ENCODE results near the gene PTH2R. TPM values are rescaled to one million over a fixed set of nuclear protein-coding genes. Genes with fewer than 3 reads are reported as not detected.
A peak's percentile ranks its signal among the peaks of the same experiment; 100 is the strongest.

PTH2R gene
- 0.13 TPM for polyA plus RNA-seq (2013, experiment 1 of 2)
- 0.20 TPM for polyA plus RNA-seq (2013, experiment 2 of 2)

GRCh38 chr2:208406474-208407451, at the start of gene PTH2R:
TSS of gene PTH2R (plus strand) at chr2:208406792. CDS start at chr2:208407044, 252 bp downstream.
- no peaks in the 10 kb centered on the region for H3K27me3 ChIP-seq (ENCODE audit: insufficient read depth, low read length, poor library complexity)
- peak within 1 kb of the TSS; percentile 33 for H3K9ac ChIP-seq (ENCODE audit: low read length)
- H4K5ac ChIP-seq (ENCODE audit: low read length) = no peak within 1 kb of the TSS
- no peak within 1 kb of the TSS for H3K56ac ChIP-seq (ENCODE audit: low read length)
- H3K27ac ChIP-seq (ENCODE audit: low read depth, low read length) = no peak within 1 kb of the TSS
- no peaks in the 10 kb centered on the region for H3K79me1 ChIP-seq (ENCODE audit: low read length)
- H3K18ac ChIP-seq (ENCODE audit: low read length) = no peak within 1 kb of the TSS
- H3K4ac ChIP-seq (ENCODE audit: low read depth, low read length) = no peak within 1 kb of the TSS
- no peak within 1 kb of the TSS for H3K23ac ChIP-seq (ENCODE audit: low read length)
- H3K4me3 ChIP-seq (ENCODE audit: low read length) = no peak within 1 kb of the TSS
- DNase-seq = peak; percentile 44
- no CpG with 5 or more reads among the region's 82 CpGs for WGBS (ENCODE audit: extremely low coverage, insufficient coverage, low lambda C conversion rate)
- no peak within 1 kb of the TSS for H2AK5ac ChIP-seq (ENCODE audit: low read length)
- no peak within 1 kb of the TSS for H2BK15ac ChIP-seq (replicated peaks; ENCODE audit: low read depth)
- no peaks in the 10 kb centered on the region for H3K36me3 ChIP-seq (ENCODE audit: control insufficient read depth, insufficient read depth, low read length)
- no peak within 1 kb of the TSS for H2BK120ac ChIP-seq (ENCODE audit: low read depth, low read length)
- H4K8ac ChIP-seq (ENCODE audit: low read depth, low read length) = no peak within 1 kb of the TSS
- no peaks in the 10 kb centered on the region for H3K79me2 ChIP-seq (ENCODE audit: control insufficient read depth, insufficient read depth, low read length)
- no peaks in the 10 kb centered on the region for H3K4me1 ChIP-seq (ENCODE audit: control insufficient read depth, low read depth, low read length)
- no peak within 1 kb of the TSS for H2BK5ac ChIP-seq (ENCODE audit: low read length)
- peak within 1 kb of the TSS; percentile 58 for H3K4me2 ChIP-seq (ENCODE audit: low read length)

GRCh38 chr2:208356846-208357574, 49.6 kb upstream of the PTH2R start:
- Histone ChIP-seq H3K27ac (ENCODE audit: low read depth, low read length) (no peak overlapping the region), H3K79me2 (ENCODE audit: control insufficient read depth, insufficient read depth, low read length) (no peaks in the 10 kb centered on the region), H3K56ac (ENCODE audit: low read length) (no peak overlapping the region), H3K4me2 (ENCODE audit: low read length) (no peak overlapping the region), H3K4me1 (ENCODE audit: control insufficient read depth, low read depth, low read length) (no peaks in the 10 kb centered on the region), H2BK5ac (ENCODE audit: low read length) (no peak overlapping the region), H2BK15ac (replicated peaks; ENCODE audit: low read depth) (no peak overlapping the region), H3K4me3 (ENCODE audit: low read length) (no peak overlapping the region), H2BK120ac (ENCODE audit: low read depth, low read length) (no peak overlapping the region), H3K9ac (ENCODE audit: low read length) (no peak overlapping the region), H3K79me1 (ENCODE audit: low read length) (no peaks in the 10 kb centered on the region), H4K8ac (ENCODE audit: low read depth, low read length) (no peak overlapping the region), H3K27me3 (ENCODE audit: insufficient read depth, low read length, poor library complexity) (no peaks in the 10 kb centered on the region), H3K36me3 (ENCODE audit: control insufficient read depth, insufficient read depth, low read length) (peaks cover 2% of the 10 kb centered on the region), H3K4ac (ENCODE audit: low read depth, low read length) (no peak overlapping the region), H3K23ac (ENCODE audit: low read length) (no peak overlapping the region), H2AK5ac (ENCODE audit: low read length) (no peak overlapping the region), H4K5ac (ENCODE audit: low read length) (no peak overlapping the region), H3K18ac (ENCODE audit: low read length) (no peak overlapping the region)
- DNase-seq = peak; percentile 10
- WGBS (ENCODE audit: extremely low coverage, insufficient coverage, low lambda C conversion rate) = no CpG with 5 or more reads among the region's 1 CpG

DNA sequence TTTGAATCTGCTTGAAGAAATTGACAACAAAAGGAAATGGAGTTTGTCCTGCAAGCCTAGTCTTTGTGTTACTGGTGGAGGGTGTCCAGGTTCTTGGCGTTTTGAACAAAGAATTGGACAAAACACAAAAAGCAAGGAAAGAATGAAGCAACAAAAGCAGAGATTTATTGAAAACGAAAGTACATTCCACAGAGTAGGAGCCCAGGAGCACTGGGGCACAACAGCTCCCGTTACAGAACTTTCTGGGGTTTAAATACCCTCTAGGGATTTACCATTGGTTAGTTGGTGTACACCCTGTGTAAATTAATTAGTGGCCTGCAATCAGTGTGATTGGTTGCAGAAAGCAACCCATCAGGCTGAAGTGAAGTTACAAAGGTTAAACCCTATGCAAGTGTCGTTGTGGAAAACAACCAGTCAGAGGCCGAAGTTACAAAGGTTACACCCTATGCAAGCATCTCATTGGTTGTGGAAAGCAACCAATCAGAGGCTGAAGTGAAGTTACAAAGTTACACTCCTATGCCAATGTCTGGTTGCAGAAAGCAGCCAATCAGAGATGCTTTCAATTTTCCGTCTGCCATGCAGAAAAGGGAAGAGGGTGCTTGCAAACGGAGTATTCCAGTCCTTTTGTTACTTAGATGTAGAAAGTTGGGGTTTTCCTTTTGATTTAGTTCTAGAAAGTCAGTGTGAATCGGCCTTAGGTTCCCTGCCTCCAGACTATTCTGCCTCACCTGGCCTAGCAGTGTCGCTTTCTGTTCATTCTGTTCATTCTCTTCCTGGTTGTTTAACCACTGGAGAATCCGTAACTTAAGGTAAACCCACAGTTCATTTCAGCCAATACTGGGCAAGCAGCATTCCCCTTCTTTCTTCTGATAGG, 47.6 kb upstream of the PTH2R start:
- Histone ChIP-seq H3K4me2 (ENCODE audit: low read length) (no peak overlapping the region), H2BK120ac (ENCODE audit: low read depth, low read length) (no peak overlapping the region), H3K79me2 (ENCODE audit: control insufficient read depth, insufficient read depth, low read length) (no peaks in the 10 kb centered on the region), H4K5ac (ENCODE audit: low read length) (no peak overlapping the region), H2BK15ac (replicated peaks; ENCODE audit: low read depth) (no peak overlapping the region), H2AK5ac (ENCODE audit: low read length) (no peak overlapping the region), H3K56ac (ENCODE audit: low read length) (no peak overlapping the region), H3K18ac (ENCODE audit: low read length) (no peak overlapping the region), H2BK5ac (ENCODE audit: low read length) (no peak overlapping the region), H3K79me1 (ENCODE audit: low read length) (no peaks in the 10 kb centered on the region), H4K8ac (ENCODE audit: low read depth, low read length) (no peak overlapping the region), H3K4me1 (ENCODE audit: control insufficient read depth, low read depth, low read length) (no peaks in the 10 kb centered on the region), H3K9ac (ENCODE audit: low read length) (no peak overlapping the region), H3K23ac (ENCODE audit: low read length) (no peak overlapping the region), H3K27ac (ENCODE audit: low read depth, low read length) (no peak overlapping the region), H3K4me3 (ENCODE audit: low read length) (no peak overlapping the region), H3K36me3 (ENCODE audit: control insufficient read depth, insufficient read depth, low read length) (peaks cover 2% of the 10 kb centered on the region), H3K4ac (ENCODE audit: low read depth, low read length) (no peak overlapping the region), H3K27me3 (ENCODE audit: insufficient read depth, low read length, poor library complexity) (no peaks in the 10 kb centered on the region)
- no CpG with 5 or more reads among the region's 10 CpGs for WGBS (ENCODE audit: extremely low coverage, insufficient coverage, low lambda C conversion rate)
- peak; percentile 4 for DNase-seq

DNA sequence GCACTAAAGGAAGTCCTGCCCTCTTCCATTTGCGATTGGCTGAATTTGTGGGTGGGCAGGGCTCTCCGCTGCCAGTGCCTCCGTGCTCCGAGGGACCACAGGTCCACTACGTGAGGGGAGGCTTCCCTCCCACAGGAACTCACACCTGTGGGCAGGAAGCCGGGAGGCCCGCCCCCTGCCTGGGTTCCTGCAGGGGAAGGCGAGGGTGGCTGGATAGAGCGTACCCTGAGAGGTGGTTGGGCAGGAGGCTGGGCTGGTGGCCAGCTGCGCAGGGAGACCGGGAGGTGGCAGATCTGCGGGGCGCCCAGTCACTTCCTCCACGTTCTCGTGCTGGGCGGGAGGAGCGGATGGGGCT, 47.0 kb upstream of the PTH2R start:
- H3K4me2 ChIP-seq (ENCODE audit: low read length) = no peak overlapping the region
- no peaks in the 10 kb centered on the region for H3K79me1 ChIP-seq (ENCODE audit: low read length)
- no peak overlapping the region for H3K23ac ChIP-seq (ENCODE audit: low read length)
- WGBS (ENCODE audit: extremely low coverage, insufficient coverage, low lambda C conversion rate) = no CpG with 5 or more reads among the region's 17 CpGs
- no peak overlapping the region for H3K56ac ChIP-seq (ENCODE audit: low read length)
- no peak overlapping the region for H2BK15ac ChIP-seq (replicated peaks; ENCODE audit: low read depth)
- no peaks in the 10 kb centered on the region for H3K79me2 ChIP-seq (ENCODE audit: control insufficient read depth, insufficient read depth, low read length)
- H3K4ac ChIP-seq (ENCODE audit: low read depth, low read length) = no peak overlapping the region
- H3K27me3 ChIP-seq (ENCODE audit: insufficient read depth, low read length, poor library complexity) = no peaks in the 10 kb centered on the region
- no peak overlapping the region for H4K5ac ChIP-seq (ENCODE audit: low read length)
- no peak overlapping the region for H2BK120ac ChIP-seq (ENCODE audit: low read depth, low read length)
- H4K8ac ChIP-seq (ENCODE audit: low read depth, low read length) = no peak overlapping the region
- no peak overlapping the region for H3K9ac ChIP-seq (ENCODE audit: low read length)
- H3K27ac ChIP-seq (ENCODE audit: low read depth, low read length) = no peak overlapping the region
- DNase-seq = peak; percentile 54
- H3K4me3 ChIP-seq (ENCODE audit: low read length) = no peak overlapping the region
- H3K18ac ChIP-seq (ENCODE audit: low read length) = no peak overlapping the region
- H2BK5ac ChIP-seq (ENCODE audit: low read length) = no peak overlapping the region
- H3K36me3 ChIP-seq (ENCODE audit: control insufficient read depth, insufficient read depth, low read length) = peaks cover 2% of the 10 kb centered on the region
- no peak overlapping the region for H2AK5ac ChIP-seq (ENCODE audit: low read length)
- no peaks in the 10 kb centered on the region for H3K4me1 ChIP-seq (ENCODE audit: control insufficient read depth, low read depth, low read length)

DNA sequence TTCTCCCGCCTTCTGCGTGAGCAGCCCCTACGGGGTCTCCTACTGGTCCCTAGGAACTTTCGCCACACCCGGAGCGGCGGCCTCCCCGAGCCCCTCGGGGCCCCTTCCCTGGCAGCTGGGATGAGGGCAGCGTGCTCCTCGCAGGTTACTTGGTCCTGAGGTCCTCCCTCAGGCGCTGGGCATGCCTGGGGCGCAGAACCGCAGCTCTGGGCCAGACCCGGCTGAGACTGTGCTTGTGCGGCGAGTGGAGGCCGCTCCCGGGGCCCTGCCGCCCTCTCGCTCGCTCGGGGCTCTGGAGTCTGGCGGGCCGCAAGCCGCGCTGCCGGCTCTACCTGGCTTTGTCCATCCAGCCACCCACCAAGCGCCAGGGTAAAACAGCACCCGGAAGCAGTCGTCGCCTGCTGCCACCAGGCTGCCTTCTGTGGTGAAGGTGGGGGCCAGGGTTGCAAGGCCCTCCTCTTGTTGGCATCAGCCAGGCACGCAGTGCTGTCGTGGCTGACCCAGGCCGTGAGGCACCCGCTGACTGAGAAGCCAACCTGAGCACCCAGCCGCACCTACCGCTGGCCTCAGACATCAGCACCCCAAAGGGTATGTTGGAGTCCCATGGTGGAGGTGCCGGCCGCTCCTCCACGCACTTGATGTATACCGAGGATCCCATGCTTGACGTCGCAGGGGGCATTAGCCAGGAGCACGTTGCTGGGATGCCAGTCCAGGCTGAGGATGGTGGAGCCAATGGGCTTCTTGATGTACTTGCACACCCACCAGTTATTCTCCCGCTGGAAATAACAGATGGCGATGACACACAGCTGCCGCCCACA, 46.1 kb upstream of the PTH2R start:
- no peak for DNase-seq
- no peak overlapping the region for H4K5ac ChIP-seq (ENCODE audit: low read length)
- H3K4me3 ChIP-seq (ENCODE audit: low read length) = no peak overlapping the region
- no peak overlapping the region for H3K4me2 ChIP-seq (ENCODE audit: low read length)
- no peak overlapping the region for H2AK5ac ChIP-seq (ENCODE audit: low read length)
- H3K18ac ChIP-seq (ENCODE audit: low read length) = no peak overlapping the region
- WGBS (ENCODE audit: extremely low coverage, insufficient coverage, low lambda C conversion rate) = no CpG with 5 or more reads among the region's 48 CpGs
- H3K23ac ChIP-seq (ENCODE audit: low read length) = no peak overlapping the region
- no peak overlapping the region for H2BK120ac ChIP-seq (ENCODE audit: low read depth, low read length)
- H2BK15ac ChIP-seq (replicated peaks; ENCODE audit: low read depth) = no peak overlapping the region
- H3K79me2 ChIP-seq (ENCODE audit: control insufficient read depth, insufficient read depth, low read length) = no peaks in the 10 kb centered on the region
- peaks cover 2% of the 10 kb centered on the region for H3K36me3 ChIP-seq (ENCODE audit: control insufficient read depth, insufficient read depth, low read length)
- H3K4ac ChIP-seq (ENCODE audit: low read depth, low read length) = no peak overlapping the region
- H3K79me1 ChIP-seq (ENCODE audit: low read length) = no peaks in the 10 kb centered on the region
- no peak overlapping the region for H3K56ac ChIP-seq (ENCODE audit: low read length)
- no peaks in the 10 kb centered on the region for H3K27me3 ChIP-seq (ENCODE audit: insufficient read depth, low read length, poor library complexity)
- no peaks in the 10 kb centered on the region for H3K4me1 ChIP-seq (ENCODE audit: control insufficient read depth, low read depth, low read length)
- H2BK5ac ChIP-seq (ENCODE audit: low read length) = no peak overlapping the region
- H4K8ac ChIP-seq (ENCODE audit: low read depth, low read length) = no peak overlapping the region
- H3K9ac ChIP-seq (ENCODE audit: low read length) = no peak overlapping the region
- no peak overlapping the region for H3K27ac ChIP-seq (ENCODE audit: low read depth, low read length)

Measured in mesendoderm (in vitro differentiated cells).